A549 (cell line): ENCODE results near the gene LILRA5. TPM values are rescaled to one million over a fixed set of nuclear protein-coding genes. Genes with fewer than 3 reads are reported as not detected.

Experiments used
- ATAC-seq, 2 experiments: fragments of 200-7000 bp in 1 of 2; fragments of >200 bp in 1 of 2; cut with Nextera tagmentation in 1 of 2; cut with Tn5 transposase in 1 of 2; 3 replicates each; pipeline versions ENCODE4 v1.8.0 to v1.9.1; 2018 to 2020; ENCODE audit warnings: mild to moderate bottlenecking in 1 of 2, moderate library complexity in 1 of 2
- CTCF ChIA-PET: fragments of 300-600 bp; sonication (Branson Sonifier 250); formaldehyde crosslinking; extraction: SDS; loops from one replicate; lab custom pipeline; 2021; ENCODE audit warnings: antibody characterized with exemption, inconsistent platforms; lab: Yijun Ruan, JAX
- POLR2A ChIA-PET: fragments of 350-600 bp; formaldehyde crosslinking; extraction: SDS; loops from one replicate; lab custom pipeline; 2021; ENCODE audit warnings: antibody characterized with exemption, inconsistent platforms; lab: Yijun Ruan, JAX
- DNase-seq, 2 experiments: peaks; one replicate each; pipeline versions ENCODE4 v3.0.0 to v3.0.0-alpha.2; 2011 to 2016; ENCODE audit warnings: low read depth in 1 of 2, low spot score in 1 of 2
- FAIRE-seq: peaks from 2 replicates; lab custom pipeline; 2011; peaks lifted over from hg19 to GRCh38; lab: Jason Lieb, UNC
- H3K27ac ChIP-seq, 2 experiments: fragments of >200 bp; sonication (Bioruptor Twin); formaldehyde crosslinking; 3 replicates each; pipeline ENCODE4 v1.5.1; 2016 to 2017
- H3K4me1 ChIP-seq: fragments of >200 bp; sonication (Bioruptor Twin); formaldehyde crosslinking; 3 replicates; pipeline ENCODE4 v1.6.1; 2016
- H3K4me2 ChIP-seq: fragments of >200 bp; sonication (Bioruptor Twin); formaldehyde crosslinking; 3 replicates; pipeline ENCODE4 v1.6.1; 2016
- H3K4me3 ChIP-seq: fragments of >200 bp; sonication (Bioruptor Twin); formaldehyde crosslinking; 3 replicates; pipeline ENCODE4 v1.5.1; 2016
- H3K9me3 ChIP-seq: fragments of >200 bp; sonication (Bioruptor Twin); formaldehyde crosslinking; 3 replicates; pipeline ENCODE4 v1.6.1; 2016
- ATOH8 ChIP-seq: fragments of 250-450 bp; sonication (Bioruptor Pico); IDR thresholded peaks from 2 replicates; pipeline ENCODE4 v1.5.0; 2020; ENCODE audit warnings: low read depth, mild to moderate bottlenecking, moderate library complexity
- BCL3 ChIP-seq: fragments of >200 bp; sonication (Bioruptor Twin); formaldehyde crosslinking; IDR thresholded peaks from 3 replicates; pipeline ENCODE4 v1.6.1; 2016
- BHLHE40 ChIP-seq: IDR thresholded peaks from 2 replicates; pipeline ENCODE4 v1.6.1; 2012; ENCODE audit warnings: low read depth, low read length, inconsistent platforms
- CHD4 ChIP-seq: fragments of 200-600 bp; sonication (generic); IDR thresholded peaks from 2 replicates; pipeline ENCODE4 v1.6.1; 2016; ENCODE audit warnings: antibody characterized with exemption, mild to moderate bottlenecking, borderline replicate concordance
- CTCF ChIP-seq: fragments of >200 bp; sonication (Bioruptor Twin); formaldehyde crosslinking; IDR thresholded peaks from 3 replicates; pipeline ENCODE4 v1.5.1; 2016
- EHMT2 ChIP-seq: fragments of 200-600 bp; sonication (generic); IDR thresholded peaks from 2 replicates; pipeline ENCODE4 v1.6.1; 2016; ENCODE audit warnings: antibody characterized with exemption, low read depth, mild to moderate bottlenecking, moderate library complexity
- EP300 ChIP-seq, 2 experiments: fragments of >200 bp; sonication (Bioruptor Twin); formaldehyde crosslinking; IDR thresholded peaks; 2 replicates in 1 of 2; 3 replicates in 1 of 2; pipeline ENCODE4 v1.6.1; 2016 to 2017
- FOXS1 ChIP-seq: fragments of 250-450 bp; sonication (Bioruptor Pico); IDR thresholded peaks from 2 replicates; pipeline ENCODE4 v1.5.0; 2020; ENCODE audit warnings: mild to moderate bottlenecking, moderate library complexity
- HEYL ChIP-seq: fragments of 250-450 bp; sonication (Bioruptor Pico); IDR thresholded peaks from 2 replicates; pipeline ENCODE4 v1.8.0; 2021; ENCODE audit warnings: mild to moderate bottlenecking, moderate library complexity
- HMGXB4 ChIP-seq: fragments of 250-450 bp; sonication (Bioruptor Pico); IDR thresholded peaks from 2 replicates; pipeline ENCODE4 v1.5.0; 2021; ENCODE audit warnings: mild to moderate bottlenecking, moderate library complexity, borderline replicate concordance
- HOXA7 ChIP-seq: fragments of 250-450 bp; sonication (Bioruptor Pico); IDR thresholded peaks from 2 replicates; pipeline ENCODE4 v1.5.0; 2020; ENCODE audit warnings: mild to moderate bottlenecking, moderate library complexity
- JUN ChIP-seq, 2 experiments: fragments of >200 bp; sonication (Bioruptor Twin); formaldehyde crosslinking; IDR thresholded peaks; 2 replicates in 1 of 2; 3 replicates in 1 of 2; pipeline ENCODE4 v1.6.1; 2016 to 2017
- JUNB ChIP-seq: fragments of >200 bp; sonication (Bioruptor Twin); formaldehyde crosslinking; IDR thresholded peaks from 2 replicates; pipeline ENCODE4 v1.6.1; 2016
- KDM1A ChIP-seq: fragments of 200-600 bp; sonication (generic); IDR thresholded peaks from 2 replicates; pipeline ENCODE4 v1.6.1; 2016; ENCODE audit warnings: low read depth, mild to moderate bottlenecking
- MAZ ChIP-seq: fragments of 150-350 bp; IDR thresholded peaks from 2 replicates; pipeline ENCODE4 v1.6.1; 2014; ENCODE audit warnings: antibody characterized with exemption, low read depth, low read length, borderline replicate concordance
- NFE2L2 ChIP-seq: fragments of 150-350 bp; conservative IDR thresholded peaks from 2 replicates; pipeline ENCODE4 v1.6.1; 2014; ENCODE audit warnings: low read length
- NR3C1 ChIP-seq: fragments of >200 bp; sonication (Bioruptor Twin); formaldehyde crosslinking; IDR thresholded peaks from 3 replicates; pipeline ENCODE4 v1.6.1; 2017
- PHF8 ChIP-seq: fragments of 200-600 bp; sonication (generic); IDR thresholded peaks from 2 replicates; pipeline ENCODE4 v1.6.1; 2016; ENCODE audit warnings: low read depth, mild to moderate bottlenecking, antibody characterized with exemption, moderate library complexity, borderline replicate concordance
- RARB ChIP-seq: fragments of 250-450 bp; sonication (Bioruptor Pico); IDR thresholded peaks from 2 replicates; pipeline ENCODE4 v1.8.0; 2021; ENCODE audit warnings: mild to moderate bottlenecking, moderate library complexity
- RCOR1 ChIP-seq: fragments of 150-350 bp; IDR thresholded peaks from 2 replicates; pipeline ENCODE4 v1.6.1; 2014; ENCODE audit warnings: antibody characterized with exemption, low read length, low read depth
- RFX5 ChIP-seq: fragments of 450-650 bp; IDR thresholded peaks from 2 replicates; pipeline ENCODE4 v1.7.1; 2014; ENCODE audit warnings: antibody characterized with exemption, mild to moderate bottlenecking, moderate library complexity
- USF2 ChIP-seq: fragments of 450-650 bp; IDR thresholded peaks from 2 replicates; pipeline ENCODE4 v1.6.1; 2014; ENCODE audit warnings: antibody characterized with exemption
- ZFP36 ChIP-seq: fragments of 450-650 bp; IDR thresholded peaks from 2 replicates; pipeline ENCODE4 v1.6.1; 2014; ENCODE audit warnings: borderline replicate concordance; ENCODE audit not compliant: partially characterized antibody
- ZNF302 ChIP-seq: fragments of 250-450 bp; sonication (Bioruptor Pico); IDR thresholded peaks from 2 replicates; pipeline ENCODE4 v1.9.0; 2021; ENCODE audit warnings: inconsistent platforms, mild to moderate bottlenecking, moderate library complexity
- WGBS: methylation state at CpG from one replicate; pipeline ENCODE4 v1.1.6; 2017; ENCODE audit errors: missing lambda C conversion rate; 5-methylcytosine and 5-hydroxymethylcytosine counted together
- polyA plus RNA-seq, 4 experiments: library from polyadenylated mRNA; depleted of rRNA in 3 of 4; stranded (reverse); fragments of >200 nt; fragmentation: RNase III in 1 of 4; extraction: RNeasy Plus Mini Kit Qiagen cat#74134 plus additional on column Dnase treatment in 1 of 4; gene quantifications; 2 replicates in 3 of 4; 3 replicates in 1 of 4; pipeline ENCODE4 v1.2.3, GENCODE V29; 2011 to 2017

The LILRA5 gene
- polyA plus RNA-seq, 2 of the 4 experiments (the other 2 are of a cell fraction): not detected

DNA sequence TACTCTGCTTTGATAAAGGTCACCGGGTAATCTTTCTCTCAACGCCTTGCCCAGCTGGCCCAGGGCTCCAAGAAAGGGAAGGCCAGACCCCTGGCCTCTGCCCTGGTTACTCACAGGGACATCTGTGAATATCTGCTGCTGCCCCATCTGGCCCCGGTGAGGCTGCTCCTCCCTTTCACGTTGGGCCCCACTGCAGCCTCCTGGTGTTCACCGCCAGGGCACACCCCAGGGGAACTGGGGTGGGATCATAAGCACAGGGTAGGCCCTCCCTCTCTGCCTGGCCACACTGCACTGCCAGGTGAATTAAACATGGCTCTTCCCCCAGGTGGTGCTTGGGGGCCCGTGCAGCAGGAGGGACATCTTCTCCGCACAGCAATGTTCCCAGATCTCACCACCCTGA, 39.1 kb upstream of the LILRA5 start:
- FAIRE-seq (no peak), ATAC-seq (no peak; a peak in 1 of 6 replicates)
- Histone ChIP-seq H3K9me3 (no peaks in the 10 kb centered on the region), H3K27ac (no peak overlapping the region)
- TF ChIP-seq CHD4: no peak
- no peak for TF ChIP-seq JUN (IDR thresholded peaks at IDR 0.05)
- TF ChIP-seq JUNB: no peak
- no peak for TF ChIP-seq RFX5
- no peak for TF ChIP-seq HEYL (CRISPR knock-in tag)
- no peak for TF ChIP-seq RCOR1
- TF ChIP-seq EHMT2: no peak
- TF ChIP-seq BCL3: no peak
- TF ChIP-seq ATOH8 (CRISPR knock-in tag): no peak
- TF ChIP-seq ZNF302 (CRISPR knock-in tag): no peak
- TF ChIP-seq EP300 (IDR thresholded peaks at IDR 0.05): no peak
- no peak for TF ChIP-seq NFE2L2
- no peak for TF ChIP-seq FOXS1 (CRISPR knock-in tag)
- TF ChIP-seq NR3C1: no peak
- no peak for TF ChIP-seq MAZ
- TF ChIP-seq KDM1A: no peak
- TF ChIP-seq USF2: no peak
- TF ChIP-seq CTCF: no peak
- no peak for TF ChIP-seq BHLHE40
- TF ChIP-seq PHF8: no peak
- TF ChIP-seq, all 56 proteins: peak for 0
- Histone ChIP-seq H3K4me2 (no peak overlapping the region), H3K4me1 (no peaks in the 10 kb centered on the region), H3K4me3 (no peak overlapping the region)
- ChIA-PET CTCF (interaction anchor here (2.0 kb wide), 1 partner anchor 39 kb away, joined by 12 read pairs; no protein-coding TSS in a partner anchor), POLR2A (no interaction called here)
- WGBS: 35% methylated on average over 7 of the region's 7 CpGs
- DNase-seq: no peak

DNA sequence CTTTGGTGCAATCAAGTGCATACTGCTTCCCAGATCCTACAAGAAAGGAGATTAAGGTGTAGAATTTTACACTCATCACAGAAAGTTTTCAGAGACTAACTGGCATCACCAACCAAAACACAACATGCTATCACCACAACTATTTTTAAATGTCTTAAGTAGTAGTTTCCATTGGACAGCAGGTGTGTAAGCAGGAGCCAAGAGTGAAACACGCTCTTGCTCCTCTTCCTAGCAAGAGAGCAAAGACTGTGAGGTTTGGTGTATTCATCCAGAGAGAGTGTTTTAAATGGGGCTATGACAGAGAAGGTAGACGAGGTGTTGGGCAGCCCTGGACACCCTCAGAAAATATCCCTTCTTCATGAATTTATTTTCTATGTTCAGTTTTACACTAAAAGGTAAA, 38.5 kb upstream of the LILRA5 start:
- FAIRE-seq: no peak
- ATAC-seq: no peak
- ChIA-PET CTCF (no interaction called here), POLR2A (no interaction called here)
- H3K4me1 ChIP-seq: no peaks in the 10 kb centered on the region
- WGBS: 14% methylated on average over 2 of the region's 2 CpGs
- no peak for DNase-seq
- H3K4me2 ChIP-seq: no peak overlapping the region
- no peaks in the 10 kb centered on the region for H3K9me3 ChIP-seq
- TF ChIP-seq RARB (CRISPR knock-in tag): no peak
- no peak for TF ChIP-seq HMGXB4 (CRISPR knock-in tag)
- TF ChIP-seq HOXA7: no peak
- TF ChIP-seq ZFP36: no peak
- no peak overlapping the region for H3K4me3 ChIP-seq
- H3K27ac ChIP-seq: no peak overlapping the region
